H9 (cell line): ENCODE results near the gene SNX25. TPM values are rescaled to one million over a fixed set of nuclear protein-coding genes. Genes with fewer than 3 reads are reported as not detected.

Experiments used
- DNase-seq: peaks from one replicate; pipeline ENCODE4 v3.0.0-alpha.2; 2017
- H2AFZ ChIP-seq: one replicate; pipeline ENCODE4 v1.6.1; 2013; ENCODE audit warnings: mild to moderate bottlenecking, low read length, control low read depth, moderate library complexity
- H2AK5ac ChIP-seq: 2 replicates; pipeline ENCODE4 v1.6.1; 2013; ENCODE audit warnings: low read length, control low read depth, mixed read lengths; ENCODE audit not compliant: insufficient read length
- H2BK120ac ChIP-seq: one replicate; pipeline ENCODE4 v1.6.1; 2013; ENCODE audit warnings: low read depth, mild to moderate bottlenecking, low read length, control low read depth, inconsistent platforms; ENCODE audit not compliant: poor library complexity, severe bottlenecking
- H2BK12ac ChIP-seq: 2 replicates; pipeline ENCODE4 v1.6.1; 2013; ENCODE audit warnings: low read length, control low read depth, mixed read lengths, low read depth; ENCODE audit not compliant: insufficient read length
- H2BK15ac ChIP-seq: 2 replicates; pipeline ENCODE4 v1.6.1; 2013; ENCODE audit warnings: low read depth, low read length, control low read depth
- H2BK20ac ChIP-seq: one replicate; pipeline ENCODE4 v1.6.1; 2013; ENCODE audit warnings: low read depth, mild to moderate bottlenecking, low read length, control low read depth, inconsistent platforms; ENCODE audit not compliant: poor library complexity, severe bottlenecking
- H2BK5ac ChIP-seq: 2 replicates; pipeline ENCODE4 v1.6.1; 2013; ENCODE audit warnings: low read length, control low read depth, mixed read lengths; ENCODE audit not compliant: insufficient read length
- H3K14ac ChIP-seq: 2 replicates; pipeline ENCODE4 v1.6.1; 2013; ENCODE audit warnings: low read length, control low read depth; ENCODE audit not compliant: insufficient read depth
- H3K18ac ChIP-seq: 2 replicates; pipeline ENCODE4 v1.6.1; 2013; ENCODE audit warnings: low read depth, mild to moderate bottlenecking, mixed read lengths, low read length, control low read depth; ENCODE audit not compliant: insufficient read length
- H3K23ac ChIP-seq: 2 replicates; pipeline ENCODE4 v1.6.1; 2013; ENCODE audit warnings: low read length, control low read depth, mixed read lengths, low read depth; ENCODE audit not compliant: insufficient read length
- H3K23me2 ChIP-seq: 2 replicates; pipeline ENCODE4 v1.6.1; 2013; ENCODE audit warnings: low read depth, mild to moderate bottlenecking, mixed read lengths, low read length, control low read depth; ENCODE audit not compliant: insufficient read length, poor library complexity, severe bottlenecking
- H3K27ac ChIP-seq: 2 replicates; pipeline ENCODE4 v1.5.1; 2013; ENCODE audit warnings: low read length, control low read depth, mixed read lengths, low read depth; ENCODE audit not compliant: insufficient read length
- H3K27me3 ChIP-seq: 2 replicates; pipeline ENCODE4 v1.6.1; 2013; ENCODE audit warnings: low read length, control low read depth, inconsistent platforms; ENCODE audit not compliant: insufficient read depth
- H3K4ac ChIP-seq: 2 replicates; pipeline ENCODE4 v1.6.1; 2013; ENCODE audit warnings: low read depth, mild to moderate bottlenecking, control low read depth, inconsistent platforms, low read length, moderate library complexity
- H3K4me1 ChIP-seq: 2 replicates; pipeline ENCODE4 v1.6.1; 2013; ENCODE audit warnings: low read length, control low read depth, inconsistent platforms; ENCODE audit not compliant: insufficient read depth
- H3K4me2 ChIP-seq: 2 replicates; pipeline ENCODE4 v1.6.1; 2013; ENCODE audit warnings: low read length, control low read depth, mixed read lengths; ENCODE audit not compliant: insufficient read length, insufficient read depth
- H3K56ac ChIP-seq: 2 replicates; pipeline ENCODE4 v1.6.1; 2013; ENCODE audit warnings: low read depth, mild to moderate bottlenecking, mixed read lengths, low read length, control low read depth; ENCODE audit not compliant: insufficient read length
- H3K79me1 ChIP-seq: 2 replicates; pipeline ENCODE4 v1.6.1; 2013; ENCODE audit warnings: low read depth, mild to moderate bottlenecking, moderate library complexity, low read length, control low read depth, inconsistent platforms; ENCODE audit not compliant: insufficient read depth, poor library complexity, severe bottlenecking
- H3K79me2 ChIP-seq: 2 replicates; pipeline ENCODE4 v1.6.1; 2013; ENCODE audit warnings: low read length, control low read depth, inconsistent platforms; ENCODE audit not compliant: insufficient read depth
- H3K9ac ChIP-seq: 2 replicates; pipeline ENCODE4 v1.6.1; 2013; ENCODE audit warnings: low read length, control low read depth, mixed read lengths; ENCODE audit not compliant: insufficient read length; ENCODE audit errors: extremely low read depth
- H3K9me3 ChIP-seq: one replicate; pipeline ENCODE4 v1.6.1; 2013; ENCODE audit warnings: low read depth, low read length, inconsistent platforms; ENCODE audit not compliant: control insufficient read depth
- H3T11ph ChIP-seq: one replicate; pipeline ENCODE4 v1.6.1; 2013; ENCODE audit warnings: mild to moderate bottlenecking, low read length, control low read depth, inconsistent platforms
- H4K20me1 ChIP-seq: one replicate; pipeline ENCODE4 v1.6.1; 2013; ENCODE audit not compliant: control insufficient read depth, insufficient read length, insufficient read depth
- H4K5ac ChIP-seq: 2 replicates; pipeline ENCODE4 v1.6.1; 2013; ENCODE audit warnings: low read depth, mild to moderate bottlenecking, mixed read lengths, low read length, control low read depth; ENCODE audit not compliant: insufficient read length
- H4K8ac ChIP-seq: replicated peaks from 2 replicates; pipeline ENCODE4 v1.6.1; 2013; ENCODE audit warnings: low read length, control low read depth, mixed read lengths, low read depth; ENCODE audit not compliant: insufficient read length
- H4K91ac ChIP-seq: 2 replicates; pipeline ENCODE4 v1.6.1; 2013; ENCODE audit warnings: low read depth, mild to moderate bottlenecking, moderate library complexity, mixed read lengths, low read length, control low read depth; ENCODE audit not compliant: insufficient read length
- H3K27ac Mint-ChIP-seq, 3 experiments: 2 replicates in 2 of 3; 3 replicates in 1 of 3; pipeline ENCODE4 v1.8.0; 2020 to 2021; ENCODE audit warnings: mixed read lengths in 3 of 3, mild to moderate bottlenecking in 1 of 3, moderate library complexity in 1 of 3
- H3K27me3 Mint-ChIP-seq: 2 replicates; pipeline ENCODE4 v1.8.0; 2021; ENCODE audit warnings: low read depth, mild to moderate bottlenecking, moderate library complexity, mixed read lengths
- H3K36me3 Mint-ChIP-seq, 3 experiments: 2 replicates in 2 of 3; 3 replicates in 1 of 3; pipeline ENCODE4 v1.8.0; 2020 to 2021; ENCODE audit warnings: low read depth in 3 of 3, mixed read lengths in 3 of 3; ENCODE audit not compliant: insufficient read depth in 1 of 3
- H3K4me1 Mint-ChIP-seq, 2 experiments: 2 replicates each; pipeline ENCODE4 v1.8.0; 2020; ENCODE audit warnings: mixed read lengths in 2 of 2
- H3K4me3 Mint-ChIP-seq, 2 experiments: 2 replicates in 1 of 2; 3 replicates in 1 of 2; pipeline ENCODE4 v1.8.0; 2020 to 2021; ENCODE audit warnings: mild to moderate bottlenecking in 2 of 2, mixed read lengths in 2 of 2, moderate library complexity in 1 of 2
- H3K9me3 Mint-ChIP-seq, 2 experiments: 2 replicates in 1 of 2; 3 replicates in 1 of 2; pipeline ENCODE4 v1.8.0; 2020; ENCODE audit warnings: mild to moderate bottlenecking in 2 of 2, mixed read lengths in 2 of 2, moderate library complexity in 1 of 2
- CTCF ChIP-seq: fragments of 200-600 bp; sonication (generic); conservative IDR thresholded peaks from 3 replicates; pipeline ENCODE4 v1.8.0; 2021; ENCODE audit warnings: antibody characterized with exemption, mild to moderate bottlenecking
- WGBS: extraction: QIAGEN DNeasy Blood & Tissue Kit; methylation state at CpG from one replicate; pipeline ENCODE4 v1.1.7; 2013; ENCODE audit warnings: missing lambda C conversion rate, low lambda C conversion rate, mixed read lengths; ENCODE audit not compliant: insufficient read length; ENCODE audit errors: extremely low coverage; 5-methylcytosine and 5-hydroxymethylcytosine counted together
- total RNA-seq: library from RNA; stranded (reverse); gene quantifications from 2 replicates; pipeline ENCODE4 v1.2.1, GENCODE V29; 2021

The SNX25 gene
- total RNA-seq, 1 experiment from 2014 or later: 28.2 TPM

GRCh38 chr4:185296665-185297460, 87.5 kb downstream of the SNX25 start:
- DNase-seq: no peak
- peaks cover 19 to 29% of the 10 kb centered on the region in 2 experiments for H3K4me1 Mint-ChIP-seq
- no peaks in the 10 kb centered on the region for H3K27me3 Mint-ChIP-seq
- Histone ChIP-seq H3K23ac (no peak overlapping the region), H3K27ac (no peak overlapping the region), H3K18ac (no peak overlapping the region), H3K56ac (no peak overlapping the region), H3K4me1 (no peaks in the 10 kb centered on the region), H2BK12ac (no peak overlapping the region), H2BK5ac (no peak overlapping the region), H2BK20ac (no peak overlapping the region), H4K8ac (no peak overlapping the region), H2BK120ac (no peak overlapping the region), H2BK15ac (no peak overlapping the region), H3K9ac (no peak overlapping the region), H4K91ac (no peak overlapping the region), H3K27me3 (no peaks in the 10 kb centered on the region), H3K14ac (no peak overlapping the region), H3K4me2 (no peak overlapping the region), H4K5ac (no peak overlapping the region), H4K20me1 (no peaks in the 10 kb centered on the region), H3T11ph (no peak overlapping the region), H3K4ac (no peak overlapping the region), H3K79me2 (no peaks in the 10 kb centered on the region), H3K79me1 (no peaks in the 10 kb centered on the region), H3K23me2 (no peaks in the 10 kb centered on the region), H2AFZ (no peak overlapping the region), H3K9me3 (no peaks in the 10 kb centered on the region), H2AK5ac (no peak overlapping the region)
- peak overlapping the region in 2 of 3 experiments; percentile 30 to 38; a peak in 1 of 7 replicates for H3K27ac Mint-ChIP-seq
- no CpG with 5 or more reads among the region's 6 CpGs for WGBS
- TF ChIP-seq CTCF: no peak
- peaks cover 0 to 3% of the 10 kb centered on the region in 2 experiments; a peak in 1 of 5 replicates for H3K9me3 Mint-ChIP-seq
- H3K4me3 Mint-ChIP-seq: no peak overlapping the region
- H3K36me3 Mint-ChIP-seq: peaks cover 11 to 41% (median 41%) of the 10 kb centered on the region in 3 experiments
